GM19025 (cell line): ENCODE measurements around the gene ASB5.
"Not testable (repeated sequence)": the region's sequence is repeated elsewhere in the genome, so short reads cannot be mapped to it uniquely, and the experiment has no call there.

Experiments used
- ATAC-seq: cut with Tn5 transposase; IDR thresholded peaks from one replicate; pipeline ENCODE4 v1.9.1; 2021; ENCODE audit warnings: mild to moderate bottlenecking, low read depth, moderate library complexity; ENCODE audit not compliant: unreplicated experiment

ASB5 gene

DNA sequence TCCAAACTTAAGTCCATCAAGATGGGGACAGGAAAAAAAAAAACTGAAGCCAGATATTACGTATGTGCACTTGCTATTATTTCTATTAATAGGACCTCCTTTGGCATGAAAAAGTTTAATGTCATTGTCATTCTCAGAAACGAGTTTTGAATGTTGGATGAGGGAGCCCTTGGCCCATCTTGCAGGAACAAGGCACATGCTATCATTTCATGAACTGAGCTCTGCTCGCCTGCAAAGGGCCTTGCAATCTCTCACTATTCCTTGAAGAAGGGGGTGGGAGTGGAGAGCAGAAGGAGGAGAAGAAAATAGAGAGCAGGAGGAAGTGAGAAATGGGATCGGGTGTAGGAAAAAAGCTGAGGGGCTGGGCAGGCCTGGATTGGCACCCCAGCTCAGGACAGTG, 39.4 kb downstream of the ASB5 start:
- no peak for ATAC-seq

DNA sequence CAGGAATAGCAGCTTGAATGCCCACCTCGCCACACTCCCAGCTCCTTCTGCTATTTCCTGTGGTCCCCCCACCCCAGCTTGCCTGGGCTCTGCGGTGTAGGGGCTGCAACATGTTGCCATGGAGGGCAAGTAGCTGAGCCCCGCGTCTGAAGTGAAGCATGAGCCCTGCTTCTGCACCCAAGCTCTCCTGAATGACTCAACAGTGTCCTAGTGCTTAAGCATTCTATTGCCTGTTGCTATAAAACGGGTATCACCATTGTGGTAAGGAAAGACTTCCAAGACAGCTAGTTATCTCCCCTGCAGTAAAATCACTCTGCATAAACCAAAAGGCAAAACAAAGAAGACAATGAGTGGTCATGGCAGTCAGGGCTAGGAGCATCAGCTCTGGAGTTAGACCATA, 42.3 kb downstream of the ASB5 start:
- no peak for ATAC-seq

DNA sequence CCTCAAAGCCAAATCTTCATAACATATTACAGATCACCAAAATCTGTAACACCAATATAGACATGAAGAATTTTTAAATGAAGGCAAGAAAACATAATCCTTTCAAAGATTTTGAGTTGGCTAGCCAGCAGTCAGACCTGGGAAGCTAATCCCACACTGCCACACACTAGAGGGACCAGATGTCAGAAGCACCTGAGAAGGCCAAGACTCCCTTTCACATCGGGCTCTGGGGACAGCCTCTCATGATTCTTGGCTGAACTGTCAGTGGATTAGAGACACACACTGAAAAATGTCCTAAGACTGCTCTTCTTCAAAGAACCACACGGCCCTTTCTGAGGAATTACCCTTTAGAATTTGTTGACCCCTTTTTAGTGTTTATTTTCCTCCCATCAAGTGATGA, 45.5 kb downstream of the ASB5 start:
- no peak for ATAC-seq

DNA sequence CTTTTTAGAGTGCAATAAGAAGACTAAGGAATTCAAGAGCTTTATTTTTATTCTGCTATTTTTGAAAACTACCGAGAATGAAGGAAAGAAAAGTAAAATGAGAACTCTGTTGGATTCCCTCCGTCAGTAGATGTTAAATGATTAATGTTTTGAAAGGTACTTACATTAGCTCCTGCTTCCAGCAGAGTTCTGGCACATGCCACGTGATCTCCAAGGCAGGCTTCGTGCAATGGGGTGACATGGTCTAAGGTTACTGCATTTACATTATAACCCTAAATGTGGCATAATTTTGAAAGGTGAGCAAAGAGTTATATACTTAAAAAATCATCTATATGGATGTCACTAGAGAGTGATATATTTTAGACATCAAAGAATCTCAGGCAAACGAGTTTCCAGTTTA, 46.9 kb downstream of the ASB5 start:
- ATAC-seq, result no peak

DNA sequence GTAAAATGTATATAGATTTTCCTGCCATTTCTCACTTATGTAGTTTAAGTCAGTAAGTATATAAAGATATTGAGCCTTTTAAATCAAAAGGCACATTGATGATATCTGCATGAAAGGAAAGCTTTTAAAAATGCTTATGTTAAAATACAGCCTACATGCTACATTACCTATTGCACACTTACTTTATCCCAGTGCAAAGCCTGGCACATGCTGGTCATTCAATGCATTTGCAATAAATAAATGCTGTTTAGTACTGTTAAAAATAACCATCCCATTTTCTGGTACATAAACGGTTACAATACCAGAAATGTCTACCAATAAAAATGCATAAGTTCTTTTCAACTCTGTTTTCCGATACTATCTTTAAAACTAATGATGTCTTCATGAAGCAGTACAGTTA, 51.5 kb downstream of the ASB5 start:
- ATAC-seq, result no peak

DNA sequence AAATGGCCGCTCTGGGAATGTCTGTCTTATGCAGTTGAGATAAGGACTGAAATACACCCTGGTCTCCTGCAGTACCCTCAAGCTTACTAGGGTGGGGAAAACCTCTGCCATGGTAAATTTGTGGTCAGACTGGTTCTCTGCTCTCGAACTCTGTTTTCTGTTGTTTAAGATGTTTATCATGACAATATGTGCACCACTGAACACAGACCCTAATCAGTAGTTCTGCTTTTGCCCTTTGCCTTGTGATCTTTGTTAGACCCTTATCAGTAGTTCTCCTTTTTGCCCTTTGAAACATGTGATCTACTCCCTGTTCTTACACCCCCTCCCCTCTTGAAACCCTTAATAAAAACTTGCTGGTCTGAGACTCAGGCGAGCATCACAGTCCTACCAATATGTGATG, 56.7 kb downstream of the ASB5 start:
- ATAC-seq, result not testable (repeated sequence)

DNA sequence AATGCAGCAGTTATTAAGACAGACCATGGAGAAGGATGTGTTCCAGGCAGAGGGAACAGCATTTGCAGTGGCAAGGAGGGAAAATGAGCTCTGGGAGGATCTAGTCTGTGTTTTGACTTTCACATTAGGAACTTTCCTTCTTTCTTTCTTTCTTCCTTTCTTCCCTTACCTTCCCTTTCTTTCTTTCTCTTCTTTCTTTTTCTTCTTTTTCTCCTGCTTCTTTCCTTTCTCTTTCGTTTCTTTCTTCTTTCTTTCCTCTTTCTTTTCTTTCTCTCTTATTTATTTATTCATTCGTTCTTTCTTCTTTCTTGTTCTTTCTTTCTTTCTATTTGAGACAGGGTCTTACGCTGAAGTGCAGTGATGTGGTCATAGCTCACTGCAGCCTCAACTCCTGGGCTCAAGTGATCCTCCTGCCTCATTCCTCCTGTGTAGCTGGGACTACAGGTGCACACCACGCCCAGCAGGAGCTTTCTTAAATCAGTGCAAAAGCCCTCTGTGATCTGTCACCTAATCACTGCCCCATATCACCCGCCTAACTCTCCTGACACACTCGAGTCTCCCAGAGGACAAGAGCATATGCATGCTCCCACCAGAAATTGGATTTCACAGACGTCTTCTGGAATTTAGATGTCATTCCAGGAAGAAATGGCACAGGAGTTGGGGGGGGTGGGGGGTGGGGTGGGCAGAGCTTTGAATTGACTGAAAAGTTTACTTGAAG, 58.3 kb downstream of the ASB5 start:
- ATAC-seq, result no peak

DNA sequence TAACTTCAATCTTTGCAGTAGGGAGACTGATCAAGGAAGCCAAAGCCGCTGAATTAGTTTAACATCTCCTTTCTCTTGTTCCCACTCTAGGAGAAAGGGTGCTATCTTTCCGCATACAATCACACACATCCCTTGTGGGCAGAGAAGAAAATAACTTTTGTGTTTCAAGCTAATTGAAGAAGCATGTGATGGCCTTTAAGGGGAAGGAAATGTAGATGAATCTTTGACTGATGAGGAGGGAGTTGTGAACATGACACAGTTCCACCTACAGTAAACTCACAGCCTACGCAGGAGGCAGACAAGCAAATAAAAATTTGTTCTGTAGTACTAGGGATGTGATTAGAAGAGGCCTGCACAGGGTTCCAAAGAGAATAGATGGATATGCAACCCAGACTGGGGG, 58.9 kb downstream of the ASB5 start:
- no peak for ATAC-seq

DNA sequence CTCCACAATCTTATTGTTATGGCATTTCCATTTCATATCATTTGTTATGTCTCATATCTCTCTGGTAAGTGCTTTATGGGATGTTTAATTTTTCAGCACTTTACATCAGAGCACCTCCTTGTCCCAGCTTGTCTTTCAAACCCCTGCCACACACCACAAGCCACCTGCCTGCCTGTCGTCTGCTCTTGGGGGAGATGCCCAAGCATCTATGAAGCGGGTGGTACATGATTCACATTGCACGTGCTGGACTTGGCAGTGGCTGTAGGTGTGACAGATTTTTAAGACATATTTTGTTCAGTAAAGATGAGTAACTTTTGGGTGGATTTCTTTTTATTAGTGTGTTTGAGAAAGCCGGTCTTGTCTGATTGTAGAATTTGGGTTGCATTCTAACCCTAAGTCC, 59.5 kb downstream of the ASB5 start:
- no peak for ATAC-seq

DNA sequence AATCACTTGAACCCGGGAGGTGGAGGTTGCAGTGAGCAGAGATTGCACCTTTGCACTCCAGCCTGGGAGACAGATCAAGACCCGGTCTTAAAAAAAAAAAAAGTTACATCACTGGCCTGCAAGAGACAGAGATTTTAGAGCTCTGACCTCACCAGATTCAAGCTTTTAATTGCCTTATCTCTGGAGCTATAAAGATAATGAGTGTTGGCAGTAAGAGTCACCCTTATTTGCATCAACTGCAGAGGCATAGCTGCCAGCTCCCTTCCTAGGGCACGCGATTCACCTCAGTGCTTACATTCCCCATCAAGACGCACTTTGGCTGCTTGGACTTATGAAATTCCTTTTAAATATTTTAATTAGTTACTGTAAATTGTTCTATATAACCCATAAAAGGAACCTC, 61.2 kb downstream of the ASB5 start:
- no peak for ATAC-seq

DNA sequence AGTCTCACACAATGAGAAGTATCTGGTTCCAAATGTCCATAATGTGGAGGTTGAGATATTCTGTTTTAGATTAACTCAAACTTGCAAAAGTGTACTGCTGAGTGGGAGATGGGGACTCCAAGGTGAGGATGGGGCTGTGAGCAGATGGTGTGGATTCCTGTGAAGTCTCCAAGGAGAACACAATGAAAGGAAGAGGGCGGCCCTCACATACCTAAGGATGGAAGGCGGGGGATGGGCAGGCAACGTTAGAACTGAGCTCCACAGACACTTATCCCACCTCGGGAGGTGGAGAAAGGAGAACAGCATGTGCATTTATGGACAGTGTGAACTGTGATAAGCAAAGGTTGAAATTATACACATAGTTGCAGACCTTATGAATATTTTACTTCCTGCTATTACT, 63.7 kb downstream of the ASB5 start:
- no peak for ATAC-seq

DNA sequence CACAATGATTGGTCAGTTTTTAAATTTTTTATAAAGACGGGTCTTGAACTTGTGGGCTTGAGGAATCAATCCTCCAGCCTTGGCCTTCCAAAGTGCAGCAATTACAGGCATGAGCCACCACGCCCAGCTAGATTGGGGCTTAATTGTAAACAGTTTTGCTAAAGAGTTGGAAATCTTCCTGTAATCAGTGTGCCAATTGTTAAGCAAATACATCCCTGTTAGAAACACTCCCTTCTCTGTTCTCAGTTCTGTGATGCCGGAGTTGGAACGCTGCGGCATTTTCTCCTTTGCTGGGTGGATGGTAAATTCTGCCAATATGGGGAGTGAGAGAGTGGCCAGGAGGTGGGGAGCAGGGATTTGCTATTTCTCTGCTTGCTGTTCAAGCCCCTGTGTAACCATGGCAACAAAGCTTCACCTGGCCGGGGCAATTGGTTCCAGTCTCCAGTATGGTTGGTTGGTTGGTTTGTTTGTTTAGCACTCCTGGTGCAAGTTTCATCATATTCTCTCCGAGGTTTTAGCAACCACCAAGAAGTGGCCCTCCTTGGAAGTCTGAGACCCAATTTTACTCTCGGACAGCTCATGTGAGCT, 70.6 kb downstream of the ASB5 start:
- no peak for ATAC-seq

DNA sequence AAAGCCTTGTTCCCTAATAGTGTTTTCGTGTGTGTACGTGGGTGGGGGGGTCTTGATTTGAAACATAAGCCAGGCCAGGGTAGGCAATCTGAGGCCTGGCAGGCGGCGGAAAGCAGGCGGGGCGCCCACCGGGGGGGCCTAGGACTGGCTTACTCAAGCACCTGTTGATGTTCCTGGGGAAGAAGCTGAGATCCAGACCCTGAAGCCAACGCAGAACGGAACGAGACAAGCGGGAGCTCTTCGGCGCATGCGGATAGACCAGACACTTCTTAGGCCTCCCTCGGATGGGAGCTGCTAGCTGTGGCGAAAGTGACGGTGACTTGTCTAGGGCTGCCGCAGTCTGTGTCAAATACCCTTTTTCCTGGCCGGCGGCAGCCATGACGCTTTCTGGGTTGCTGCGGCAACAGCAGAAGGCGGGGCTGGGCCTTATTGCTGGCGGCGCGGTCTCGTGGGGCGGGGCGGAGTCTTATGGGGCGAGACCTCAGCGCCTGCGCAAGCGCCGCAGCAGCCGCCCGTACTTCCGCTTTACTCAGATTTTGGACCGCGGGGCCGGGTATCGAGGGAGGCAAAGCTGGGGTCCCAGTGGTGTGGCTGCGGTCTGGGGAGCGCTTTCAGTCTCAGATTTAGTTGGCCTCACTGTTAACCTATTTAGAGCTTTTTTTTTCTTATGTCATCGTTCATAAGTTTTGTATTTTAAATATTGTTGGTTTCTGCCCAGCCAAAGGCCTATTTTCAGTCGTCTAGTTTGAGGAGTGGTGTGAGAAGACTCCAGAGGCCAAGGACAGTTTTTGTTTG, 73.6 kb downstream of the ASB5 start, which contains the start of gene SPATA4:
Gene SPATA4 (minus strand): TSS at position 402 of the 795 bp plus-strand sequence. CDS start 23 bp downstream, at position 379.
- ATAC-seq, result peak; percentile 98

DNA sequence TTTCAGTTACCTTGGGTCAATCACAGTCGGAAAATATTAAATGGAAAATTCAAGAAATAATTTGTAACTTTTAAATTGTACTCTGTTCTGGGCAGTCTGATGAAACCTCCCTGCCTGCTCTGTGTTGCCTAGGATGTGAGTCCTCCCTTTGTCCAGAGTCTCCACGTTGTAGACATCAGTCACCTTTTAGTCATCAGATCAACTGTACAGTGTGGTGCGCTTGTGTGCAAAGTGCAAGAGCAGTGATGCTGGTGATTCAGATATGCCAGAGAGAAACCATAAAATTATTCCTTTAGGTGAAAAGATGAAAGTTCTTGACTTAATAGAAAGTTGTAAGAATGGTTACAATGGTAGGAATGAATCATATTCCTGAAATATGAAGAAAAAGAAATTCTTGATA, 75.1 kb downstream of the ASB5 start:
- ATAC-seq, result no peak

DNA sequence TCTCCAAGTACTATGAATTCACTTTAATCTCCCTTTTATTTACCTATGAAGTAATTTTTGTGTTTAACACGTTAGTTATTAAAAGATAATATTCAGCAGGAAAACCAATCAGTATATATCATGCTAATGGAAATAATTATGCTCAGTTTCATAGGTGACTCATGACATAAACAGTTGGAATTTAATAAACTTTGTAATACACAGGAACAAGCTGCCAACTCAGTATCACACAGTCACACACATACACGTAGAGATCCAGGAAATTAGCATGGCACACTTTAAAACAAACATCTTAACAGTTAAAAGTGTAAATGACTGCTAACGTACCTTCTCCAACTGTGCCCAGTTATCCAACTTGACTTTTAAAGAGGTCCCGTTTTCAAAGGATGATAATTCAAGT, 75.9 kb downstream of the ASB5 start:
- no peak for ATAC-seq

DNA sequence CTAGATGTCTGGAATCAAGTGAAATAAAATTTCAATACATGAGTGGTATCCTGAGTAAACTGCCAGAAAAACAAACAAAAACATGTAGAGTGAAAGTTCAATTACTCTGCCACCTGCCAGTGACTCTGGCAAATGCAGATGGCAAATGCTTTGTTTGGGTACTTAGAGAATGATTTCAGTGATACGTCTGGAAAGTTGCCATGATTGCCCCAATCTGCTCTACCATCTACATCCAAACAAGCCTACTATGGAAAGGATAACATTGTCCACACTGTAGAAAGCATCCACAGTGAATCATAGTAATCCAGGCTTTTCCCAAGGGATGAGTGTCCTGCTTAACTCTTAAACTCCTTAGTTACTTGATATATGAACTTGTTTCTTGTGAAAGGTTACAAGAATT, 77.0 kb downstream of the ASB5 start:
- ATAC-seq, result no peak

DNA sequence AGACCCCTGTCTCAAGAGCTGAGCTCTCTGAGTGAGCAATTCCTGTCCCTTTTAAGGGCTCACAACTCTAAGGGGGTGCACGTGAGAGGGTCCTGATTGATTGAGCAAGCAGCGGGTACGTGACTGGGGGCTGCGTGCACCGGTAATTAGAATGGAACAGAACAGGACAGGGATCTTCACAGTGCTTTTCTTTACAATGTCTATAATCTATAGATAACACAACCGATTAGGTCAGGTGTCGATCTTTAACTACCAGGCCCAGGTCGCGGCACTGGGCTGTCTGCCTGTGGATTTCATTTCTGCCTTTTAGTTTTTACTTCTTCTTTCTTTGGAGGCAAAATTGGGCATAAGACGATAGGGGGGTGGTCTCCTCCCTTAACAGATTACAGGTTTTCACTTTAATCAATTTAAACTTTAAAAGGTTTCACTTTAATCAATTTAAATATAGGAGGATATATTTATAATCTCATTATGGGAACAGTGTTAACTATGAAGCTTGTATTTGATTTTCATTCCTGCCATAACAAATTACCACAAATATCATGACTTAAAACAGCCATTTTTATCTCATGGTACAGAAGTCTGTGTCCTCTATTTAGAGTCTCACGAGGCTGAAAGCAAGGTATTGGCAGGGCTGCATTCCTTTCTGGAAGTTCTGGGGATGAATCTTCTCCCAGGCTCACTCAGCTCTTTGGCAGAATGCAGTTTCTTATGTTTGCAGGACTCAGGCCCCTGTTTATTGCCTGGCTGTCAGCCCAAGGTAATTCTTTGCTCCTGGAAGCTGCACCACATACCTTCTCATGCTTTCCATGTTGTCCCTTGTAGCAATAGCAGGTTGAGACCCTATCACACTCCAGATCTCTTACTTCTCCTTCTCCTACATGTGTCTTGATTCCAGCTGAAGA, 78.9 kb downstream of the ASB5 start:
- no peak for ATAC-seq

DNA sequence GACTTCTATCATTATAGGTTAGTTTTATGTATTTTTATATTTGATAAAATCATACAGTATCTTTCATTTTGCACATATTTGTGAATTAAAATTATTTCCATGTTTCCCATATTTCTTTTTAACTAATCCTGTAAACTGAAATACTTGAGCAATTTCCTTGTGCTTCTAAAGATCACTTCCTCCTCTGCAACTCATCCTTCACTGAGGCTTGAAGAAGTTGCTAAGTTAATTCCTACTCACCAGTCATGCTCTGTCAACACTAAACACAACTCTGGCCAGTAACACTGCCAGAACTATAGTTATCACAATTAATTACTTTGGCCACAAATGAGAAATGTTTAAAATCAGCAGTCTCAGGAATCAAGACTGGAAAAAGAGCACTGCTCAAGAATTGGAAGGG, 80.4 kb downstream of the ASB5 start:
- no peak for ATAC-seq

DNA sequence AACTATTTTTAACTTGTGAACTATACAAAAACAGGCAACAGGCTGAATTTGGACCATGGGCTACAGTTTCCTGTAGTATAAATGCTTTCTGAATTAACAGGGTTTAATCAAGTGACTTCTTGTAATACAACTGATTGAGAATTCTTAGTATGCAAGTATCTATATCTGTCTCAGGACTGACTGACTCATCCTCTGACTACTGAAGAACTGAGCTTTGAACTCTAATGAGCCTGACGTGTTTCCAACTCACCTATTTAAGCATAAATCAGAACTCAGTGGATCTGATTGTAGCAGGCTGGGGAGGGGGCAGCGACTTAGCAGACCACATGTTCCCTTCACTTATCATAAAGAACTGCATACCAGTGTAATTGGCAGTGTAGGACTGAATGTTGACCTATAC, 81.4 kb downstream of the ASB5 start:
- no peak for ATAC-seq

DNA sequence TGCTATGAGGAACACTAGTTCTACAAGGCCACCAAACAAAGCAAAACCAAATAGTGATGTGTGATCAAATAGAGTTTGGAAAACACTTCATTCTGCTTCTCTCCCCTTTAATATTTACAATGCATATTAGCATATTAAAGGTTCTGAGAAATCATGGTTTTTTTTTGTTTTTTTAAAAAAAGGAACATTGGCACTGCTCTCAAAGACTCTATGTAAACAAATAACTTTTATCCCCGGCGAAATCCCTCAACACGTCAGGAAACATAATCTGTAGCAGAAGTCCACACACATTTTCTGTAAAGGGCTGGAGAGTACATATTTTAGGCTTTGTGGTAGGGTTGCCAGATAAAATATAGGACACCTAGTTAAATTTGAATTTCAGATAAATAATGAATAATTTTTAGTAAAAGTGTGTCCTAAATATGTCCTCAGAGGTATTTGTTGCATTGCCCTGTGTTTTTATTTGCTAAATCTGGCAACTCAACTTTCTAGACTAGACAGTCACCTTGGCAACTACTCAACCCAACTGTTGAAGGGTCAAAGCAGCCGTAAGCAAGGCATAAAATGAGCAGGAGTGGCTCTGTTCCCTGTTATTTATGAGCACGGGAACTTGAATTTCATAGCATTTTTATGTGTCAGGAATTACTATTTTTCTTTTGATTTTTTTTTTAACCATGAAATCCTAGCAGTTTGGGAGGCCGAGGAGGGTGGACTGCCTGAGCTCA, 82.2 kb downstream of the ASB5 start:
- no peak for ATAC-seq
